NCI-H69 (cell line): ENCODE results near the gene EHD1.

Experiments used
- DNase-seq: peaks from one replicate; lab custom pipeline; 2025; lab: John Stamatoyannopoulos, UW

Gene EHD1

DNA sequence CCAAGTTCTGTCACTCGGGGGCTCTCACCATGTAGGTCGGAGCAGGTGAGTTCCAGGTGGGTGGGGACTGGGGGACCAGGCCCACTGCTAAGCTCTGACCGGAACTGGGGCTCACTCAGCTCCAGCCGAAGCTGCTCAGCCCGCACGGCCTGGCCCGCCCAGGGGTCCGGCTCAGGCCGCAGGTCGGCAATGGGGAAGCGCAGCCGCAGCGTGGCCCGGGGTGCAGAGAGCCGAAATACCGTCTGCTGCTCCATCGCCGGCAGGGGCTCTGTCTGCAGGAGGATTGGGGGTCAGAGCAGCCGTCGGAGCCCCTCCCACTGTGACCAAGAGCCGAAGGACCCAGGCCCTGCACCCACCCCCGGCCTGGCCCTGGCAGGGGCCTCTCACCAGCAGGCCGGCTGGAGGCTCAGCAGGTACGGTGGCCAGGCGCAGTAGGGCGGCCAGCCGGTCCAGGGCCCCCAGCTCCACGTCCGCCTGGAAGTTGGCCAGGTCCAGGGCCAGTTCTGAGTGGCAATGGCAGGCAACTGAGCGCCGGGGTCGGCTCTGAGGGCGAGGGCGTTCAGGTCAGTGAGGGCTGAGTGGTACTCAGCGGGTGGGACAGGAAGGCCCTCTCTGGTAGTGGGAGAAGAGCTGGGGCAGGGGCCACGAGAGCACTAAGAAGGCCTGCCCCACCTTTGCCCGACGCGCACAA is 31.4 kb upstream of the EHD1 start:
- no peak for DNase-seq

DNA sequence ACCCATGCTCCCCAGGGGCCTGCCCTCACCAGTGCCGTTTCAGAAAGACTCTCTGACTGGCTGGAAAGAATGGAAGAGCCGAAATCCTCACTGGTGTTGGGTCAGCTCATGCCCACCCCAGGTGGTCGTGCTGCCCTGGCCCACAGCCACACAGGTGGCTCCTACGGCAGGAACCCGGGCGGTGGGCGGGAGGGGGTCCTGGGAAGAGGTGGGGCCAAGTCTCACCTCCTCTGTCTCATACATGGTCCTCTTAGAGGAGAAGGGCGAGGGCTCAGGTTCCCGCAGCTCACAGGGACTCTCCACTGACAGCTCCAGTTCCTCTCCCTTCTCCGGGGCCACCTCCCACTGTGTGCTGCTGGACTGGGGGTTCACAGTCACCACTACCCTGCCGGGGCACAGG is 30.3 kb upstream of the EHD1 start:
- no peak for DNase-seq

DNA sequence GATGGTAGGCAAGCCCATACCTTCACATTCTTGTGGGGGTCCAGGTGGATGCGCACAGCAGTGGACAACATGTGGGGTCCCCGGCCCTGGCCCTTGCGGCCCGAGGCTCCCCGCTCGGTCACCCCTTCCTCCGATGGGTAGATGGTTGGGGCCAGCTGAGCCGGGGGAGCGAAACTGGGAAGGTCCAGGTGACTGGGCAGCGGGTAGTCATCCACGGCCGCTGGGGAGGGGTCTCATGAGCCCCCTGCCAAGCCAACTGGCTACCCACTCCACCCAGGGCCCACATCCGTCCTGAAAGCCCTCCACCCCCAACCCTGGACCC is 27.9 kb upstream of the EHD1 start:
- no peak for DNase-seq

DNA sequence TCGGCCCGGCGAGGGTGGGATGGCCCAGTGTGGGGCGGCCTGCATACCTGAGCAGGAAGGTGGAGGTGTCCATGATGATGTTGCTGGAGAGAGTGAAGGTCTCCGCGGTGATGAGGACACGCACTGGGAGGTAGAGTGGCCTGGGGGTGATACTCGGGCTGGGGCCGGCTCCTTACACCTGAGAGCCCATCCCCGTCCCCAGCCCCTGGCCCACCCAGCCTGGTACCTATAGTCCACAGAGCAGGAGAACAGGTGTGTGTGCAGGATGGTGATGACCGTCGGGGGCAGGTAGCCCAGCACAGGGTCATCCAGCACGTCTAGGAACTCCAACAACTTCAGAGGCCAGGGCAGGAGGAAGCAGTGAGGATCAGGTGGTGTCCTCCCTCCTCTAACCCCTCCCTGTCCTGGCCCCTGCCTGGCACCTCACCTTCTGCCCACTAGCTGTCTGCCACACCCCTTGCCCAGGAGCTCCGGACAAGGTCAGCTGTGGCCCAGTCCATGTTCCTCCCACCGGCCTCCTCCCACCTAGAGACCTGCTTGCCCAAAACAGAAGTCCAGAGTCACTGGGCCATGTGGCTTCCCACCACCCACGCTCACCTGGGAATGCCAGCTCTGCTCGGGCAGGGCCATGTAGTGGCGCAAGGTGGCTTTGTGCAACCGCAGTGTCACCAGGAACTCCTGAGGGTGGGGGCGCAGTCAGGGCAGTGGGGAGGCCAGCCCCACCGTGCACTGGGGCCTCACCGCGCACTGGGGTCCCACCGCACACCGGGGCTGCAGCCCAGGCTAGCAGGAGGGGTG is 27.3 kb upstream of the EHD1 start:
- DNase-seq, result no peak

DNA sequence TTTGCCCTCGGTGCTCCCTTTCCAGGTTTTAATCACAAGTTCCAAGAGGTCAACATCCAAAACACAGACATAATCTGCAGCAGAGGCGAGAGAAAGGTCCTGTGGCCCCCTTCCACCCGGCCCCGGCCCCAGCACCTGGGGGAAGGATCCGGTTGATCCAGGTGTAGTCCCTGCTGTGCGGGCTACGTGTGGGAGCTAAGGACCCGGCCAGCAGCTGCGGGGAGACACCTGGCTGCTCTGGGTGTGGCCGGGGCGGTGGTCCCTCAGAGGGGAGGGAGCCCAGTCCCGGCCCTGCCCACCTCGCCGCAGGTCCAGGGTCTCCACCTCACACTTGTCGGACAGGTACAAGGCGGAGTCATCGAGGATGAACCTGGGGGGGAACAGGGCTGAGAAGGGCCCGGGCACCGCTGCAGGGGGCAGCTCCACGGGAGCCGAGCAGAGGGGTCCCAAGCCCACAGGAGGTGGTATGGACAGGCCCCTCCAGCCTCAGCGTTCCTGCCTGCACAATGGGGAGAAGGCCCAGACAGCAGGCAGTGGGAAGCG is 24.9 kb upstream of the EHD1 start:
- no peak for DNase-seq

DNA sequence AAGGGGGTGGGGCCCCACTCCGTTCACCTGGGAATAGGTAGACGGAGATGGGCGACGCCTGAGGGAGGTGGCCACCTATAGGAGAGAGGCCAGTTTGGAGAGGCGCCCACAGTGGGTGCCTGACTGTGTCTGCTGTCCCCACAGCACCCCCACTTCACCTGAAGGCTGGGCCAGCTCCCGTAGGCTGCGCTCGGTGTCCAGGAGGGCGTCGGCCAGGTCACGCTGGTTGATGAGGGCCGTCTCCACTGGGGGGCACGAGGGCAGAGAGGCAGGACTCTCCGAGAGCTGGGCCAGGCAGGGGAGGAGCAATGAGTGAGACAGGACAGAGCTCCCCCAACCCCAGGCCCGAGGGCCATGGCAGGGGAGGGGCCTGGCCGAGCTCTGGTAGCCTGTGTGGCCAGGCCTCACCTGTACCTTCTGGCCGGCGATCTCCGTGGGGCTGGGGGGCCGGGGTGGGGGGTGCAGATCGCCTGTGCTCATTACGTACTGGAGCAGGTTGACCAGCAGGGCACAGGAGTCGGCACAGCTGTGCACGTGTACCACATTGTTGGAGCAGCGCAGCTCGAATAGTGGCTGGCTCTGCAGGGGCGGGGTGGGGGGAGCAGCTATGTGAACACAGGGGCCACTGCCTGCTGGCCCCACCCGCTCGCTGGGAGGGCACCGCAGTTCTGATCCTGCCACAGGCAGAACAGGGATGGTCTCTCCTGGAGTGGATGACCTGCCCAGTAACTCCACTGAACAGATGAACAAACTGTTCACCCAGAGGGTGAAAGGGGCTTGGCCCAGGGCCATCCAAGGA is 23.9 kb upstream of the EHD1 start:
- DNase-seq, result no peak

DNA sequence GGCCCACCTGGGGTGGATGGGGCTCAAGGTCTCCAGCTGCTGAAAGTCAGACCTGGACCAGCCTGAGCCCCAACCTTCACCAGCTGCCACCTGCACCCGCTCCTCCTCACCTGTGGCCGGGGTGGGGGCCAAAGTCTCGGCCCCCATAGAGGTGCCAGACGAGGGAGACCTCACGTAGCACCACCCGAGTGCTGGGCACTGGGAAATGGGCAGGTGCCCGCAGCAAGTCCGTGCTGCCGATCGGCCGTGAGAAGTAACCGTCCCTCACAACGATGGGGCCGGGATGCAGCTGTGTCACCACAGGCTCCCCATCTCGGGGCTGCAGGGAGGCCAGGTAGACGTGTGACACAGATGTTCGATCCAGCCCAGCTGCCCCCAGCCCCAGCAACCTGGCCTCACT is 22.4 kb upstream of the EHD1 start:
- no peak for DNase-seq

DNA sequence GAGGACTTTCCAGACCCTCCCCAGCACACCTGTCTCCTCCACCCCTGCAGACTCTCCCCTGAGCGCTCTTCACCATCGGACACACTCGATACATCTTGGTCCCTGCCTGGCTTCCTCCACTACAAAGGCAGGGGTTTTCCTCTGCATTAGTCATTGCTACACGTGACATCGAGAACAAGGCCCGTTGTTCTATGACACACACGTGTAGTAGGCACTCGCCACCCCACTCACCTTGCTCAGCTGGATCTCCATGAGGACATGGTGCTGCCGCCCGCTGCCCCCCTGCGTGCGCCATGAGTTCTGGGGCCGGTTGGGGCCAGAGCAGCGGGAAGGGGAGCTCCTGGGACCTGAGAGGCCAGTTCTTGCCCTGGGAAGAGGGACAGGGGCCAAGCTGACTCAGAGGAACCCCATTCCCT is 21.9 kb upstream of the EHD1 start:
- DNase-seq, result no peak

DNA sequence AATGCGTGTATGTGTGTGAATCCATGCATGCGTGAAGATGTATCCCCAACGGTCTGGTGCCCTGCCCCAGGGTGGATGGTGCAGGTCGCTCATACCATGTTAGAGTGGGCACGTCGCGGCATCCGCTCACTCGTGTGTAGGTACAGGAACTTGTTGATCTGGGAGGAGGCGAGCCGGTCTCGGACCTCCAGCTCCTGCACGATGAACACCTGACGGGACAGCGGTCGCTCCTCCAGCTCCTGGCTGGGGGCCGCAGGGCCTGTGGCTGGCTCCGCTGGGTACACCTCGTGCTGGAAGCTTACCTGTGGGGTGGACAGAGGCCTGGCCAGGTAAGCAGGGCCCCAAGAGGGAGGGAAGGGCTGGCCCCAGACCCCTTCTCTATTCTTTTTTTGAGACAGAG is 20.1 kb upstream of the EHD1 start:
- DNase-seq, result no peak

DNA sequence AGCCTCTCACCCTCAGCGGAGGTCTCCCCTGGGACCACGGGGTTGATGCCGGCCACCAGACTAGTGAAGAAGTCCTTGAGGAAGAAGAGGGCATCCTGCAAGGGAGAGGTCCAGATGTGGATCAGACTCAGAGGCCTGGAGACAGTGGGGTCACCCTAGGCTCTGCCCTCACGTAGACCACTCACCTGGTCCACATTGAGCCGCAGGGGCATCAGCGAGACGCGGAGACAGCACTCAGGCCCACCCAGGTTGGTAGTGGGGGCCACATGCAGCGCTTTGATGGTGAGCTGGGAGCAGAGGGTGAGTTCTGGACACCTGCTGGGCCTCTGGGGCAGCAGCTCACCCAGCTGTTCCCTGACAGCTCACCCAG is 19.6 kb upstream of the EHD1 start:
- DNase-seq, result no peak

DNA sequence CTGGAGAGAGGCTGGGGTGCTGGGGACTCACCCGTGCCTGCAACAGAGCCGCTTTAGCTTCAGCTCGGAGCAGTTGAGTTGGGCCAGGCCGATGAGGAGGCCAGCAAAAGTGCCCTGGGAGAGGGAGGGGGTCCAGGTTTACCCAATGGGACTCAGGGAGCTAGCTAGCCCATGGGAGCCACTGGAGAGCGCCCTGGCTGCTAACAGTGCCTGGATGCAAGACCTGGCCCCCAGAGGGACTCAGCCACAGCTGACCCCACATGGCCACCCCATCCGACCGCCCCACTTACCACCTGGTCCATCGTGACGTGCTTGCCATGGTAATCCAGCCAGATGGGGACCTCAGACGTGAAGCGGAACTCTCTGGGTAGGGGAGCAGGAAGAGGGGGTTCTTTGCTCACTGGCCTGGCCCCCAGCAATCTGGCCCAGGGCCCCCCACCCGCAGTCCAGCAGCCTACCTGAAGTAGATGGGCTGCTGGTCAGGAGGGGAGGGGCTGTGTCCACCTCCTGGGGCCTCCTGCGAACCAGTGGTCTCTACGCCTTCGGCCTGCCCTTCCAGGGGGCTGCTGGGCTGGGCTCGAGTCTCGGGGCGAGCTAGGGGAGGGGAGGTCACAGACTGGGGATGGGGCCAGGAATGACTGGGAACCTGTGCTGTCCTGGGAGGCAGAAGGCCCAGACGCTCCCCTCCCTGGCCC is 19.1 kb upstream of the EHD1 start:
- DNase-seq, result no peak

DNA sequence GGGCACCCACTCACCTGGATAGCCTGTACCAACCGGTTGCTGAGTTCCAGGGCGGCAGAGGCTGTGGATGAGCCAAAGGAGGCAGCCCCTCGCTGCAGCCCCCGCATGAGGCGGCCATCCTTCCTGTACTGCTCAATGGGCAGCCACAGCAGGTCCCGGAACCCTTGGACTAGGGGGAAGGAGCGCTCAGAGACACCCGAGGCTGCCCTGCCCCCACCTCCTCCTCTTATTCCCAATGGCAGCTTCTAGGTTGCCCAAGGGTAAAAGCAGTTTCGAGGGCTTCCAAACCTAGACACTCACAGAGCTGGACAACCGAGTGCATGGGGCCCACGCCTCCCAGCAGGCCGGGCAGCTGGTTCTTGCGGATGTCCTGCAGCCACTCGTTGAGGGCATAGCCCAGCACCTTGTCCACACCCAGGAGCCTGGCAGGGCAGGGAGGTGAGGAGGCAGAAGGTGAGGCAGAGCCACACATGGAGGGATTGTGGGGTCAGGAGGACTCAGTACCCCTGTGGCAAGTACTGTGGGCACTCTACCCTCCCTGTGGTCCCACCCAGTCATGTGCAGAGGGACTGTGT is 18.1 kb upstream of the EHD1 start:
- DNase-seq, result no peak

DNA sequence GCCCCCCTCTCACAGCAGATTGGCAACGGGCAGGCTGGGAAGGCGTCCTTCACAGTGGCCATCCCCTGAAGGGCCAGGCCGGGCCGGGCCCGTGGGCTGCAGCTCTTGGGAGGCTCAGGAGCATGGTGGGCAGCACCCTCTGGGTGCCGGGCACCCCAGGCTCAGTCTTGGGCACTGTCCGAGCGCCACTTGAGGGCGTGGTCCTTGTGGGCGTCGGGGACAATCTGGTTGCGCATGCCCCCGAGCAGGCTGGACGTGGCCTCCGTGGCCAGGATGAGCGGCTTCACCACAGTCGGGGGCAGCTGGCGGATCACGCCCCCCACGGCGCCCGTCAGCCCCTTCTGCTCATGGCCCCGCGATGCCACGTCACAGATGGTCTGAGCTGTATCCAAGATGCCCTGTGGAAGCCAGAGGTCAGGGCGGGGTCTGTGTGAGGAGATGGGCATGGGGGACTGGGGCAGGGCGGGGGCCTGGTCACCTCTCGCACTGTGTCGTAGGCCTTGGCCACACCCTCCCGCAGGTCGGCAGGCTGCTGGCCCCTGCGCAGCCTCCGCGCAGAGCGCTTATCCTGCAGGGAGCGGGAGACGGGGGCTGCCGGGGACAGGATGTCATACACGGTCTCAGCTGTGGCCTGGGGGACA is 16.5 kb upstream of the EHD1 start:
- no peak for DNase-seq

DNA sequence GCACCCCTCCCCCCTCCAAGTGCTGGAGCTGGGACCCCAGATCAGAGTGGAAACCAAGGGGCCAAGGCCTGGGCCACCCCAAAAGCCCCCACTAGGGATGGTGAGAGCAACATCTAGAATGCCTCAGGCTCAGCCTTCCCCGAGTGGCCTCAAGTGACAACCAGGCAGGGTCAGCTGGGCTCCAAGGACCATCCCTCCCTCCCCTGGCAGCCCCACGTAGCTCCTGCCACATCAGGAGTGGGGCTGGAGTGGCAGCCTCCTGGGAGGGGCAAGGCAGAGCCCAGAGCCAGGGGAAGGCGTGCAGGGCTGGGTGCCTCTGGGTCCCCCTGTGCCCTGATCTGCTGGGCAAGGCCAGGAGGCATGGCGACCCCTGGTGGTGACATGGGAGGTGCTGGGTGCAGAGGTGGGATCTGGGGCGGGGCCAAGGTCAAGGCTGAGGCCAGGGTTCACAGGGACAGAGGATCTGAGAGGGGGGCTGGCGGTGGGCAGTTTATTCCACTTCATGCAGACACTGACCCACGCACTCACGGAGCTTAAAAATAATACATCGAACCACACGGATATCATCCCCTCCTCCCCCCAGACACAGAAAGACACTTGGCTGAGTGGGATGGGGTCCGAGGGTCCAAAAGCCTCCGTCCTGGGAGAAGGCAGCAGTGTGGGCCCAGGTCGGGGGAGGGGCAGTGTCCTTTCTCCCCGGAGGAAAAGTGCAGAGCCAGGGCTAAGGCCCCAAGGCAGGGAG is 15.8 kb upstream of the EHD1 start:
- peak; percentile 67 for DNase-seq

DNA sequence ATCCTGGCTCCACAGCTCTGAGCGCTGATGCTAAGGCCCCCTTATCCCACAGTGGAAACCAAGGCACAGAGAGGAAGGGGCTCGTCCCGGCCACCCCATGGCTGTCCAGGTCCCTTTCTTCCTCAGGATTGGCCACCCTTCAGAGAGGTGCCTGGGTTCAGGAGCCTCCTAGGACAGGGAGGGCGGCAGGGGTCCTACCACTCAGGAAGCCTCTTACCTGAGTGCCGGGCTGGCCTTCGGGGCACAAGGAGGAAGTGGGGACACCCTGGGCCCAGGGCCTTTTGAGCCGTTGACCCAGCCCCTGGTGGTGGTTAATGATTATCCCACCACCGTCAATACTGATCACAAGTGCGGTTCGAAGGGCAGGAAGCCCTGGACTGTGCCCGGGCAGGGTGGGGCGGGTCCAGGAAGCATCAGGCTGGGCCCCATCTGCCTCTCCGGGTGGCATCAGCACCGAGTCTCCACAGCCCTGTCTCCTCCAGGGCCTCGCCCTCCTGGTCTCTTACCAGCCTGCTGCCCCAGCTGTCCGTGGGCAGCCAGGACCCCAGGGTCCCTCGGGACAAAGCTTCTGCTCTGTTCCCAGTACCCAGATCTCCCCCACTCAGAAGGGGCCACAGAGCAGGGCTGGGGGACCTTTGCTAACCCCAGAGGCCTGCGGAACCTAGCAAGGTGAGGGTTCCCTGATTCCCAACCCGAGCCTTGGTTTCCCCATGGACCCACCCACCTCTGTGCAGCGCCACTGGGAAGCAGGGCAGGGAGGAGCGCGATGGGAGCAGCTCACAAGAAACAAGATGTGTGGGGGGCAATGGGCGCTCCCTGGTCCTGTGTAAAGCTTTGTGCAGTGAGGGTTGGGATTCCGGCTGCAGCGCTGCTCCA is 15.0 kb upstream of the EHD1 start:
- no peak for DNase-seq

DNA sequence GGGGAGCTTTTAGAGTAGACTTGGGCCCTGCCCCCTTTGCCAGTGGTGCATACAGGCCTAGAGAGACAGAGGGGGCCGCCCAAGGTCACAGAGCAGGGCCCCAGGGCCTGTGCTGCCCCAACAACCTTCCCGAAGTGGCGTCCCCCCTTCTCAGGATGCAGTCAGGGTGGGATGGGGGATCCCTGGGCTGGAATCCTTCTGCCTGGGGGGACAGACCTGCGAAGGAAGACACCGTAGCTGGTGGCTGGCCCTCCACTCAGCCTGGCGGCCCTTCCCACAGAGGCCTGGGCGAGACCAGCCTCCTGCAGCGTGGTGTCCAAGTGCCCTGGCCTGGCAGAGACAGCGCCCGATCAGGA is 14.4 kb upstream of the EHD1 start:
- no peak for DNase-seq

DNA sequence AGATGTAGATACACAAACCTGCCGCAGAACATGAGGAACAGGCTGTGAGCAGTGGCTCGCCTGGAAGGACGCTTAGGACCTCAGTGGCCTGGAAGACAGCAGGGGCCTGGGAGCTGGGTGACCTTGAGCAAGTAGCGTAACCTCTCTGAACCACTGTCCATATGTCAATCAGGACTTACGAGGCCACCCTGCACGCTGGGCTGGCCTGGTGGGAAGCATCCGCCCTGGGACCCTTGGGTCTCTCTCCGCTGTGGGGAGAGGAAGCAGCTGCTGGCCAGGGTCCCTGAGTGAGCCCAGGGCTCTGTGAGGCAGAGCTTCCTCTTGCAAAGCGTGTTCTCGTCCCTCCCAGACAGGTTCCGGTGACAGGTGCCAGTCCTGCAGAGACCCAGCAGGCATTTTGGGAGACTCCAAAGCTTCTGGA is 14.0 kb upstream of the EHD1 start:
- DNase-seq, result no peak

DNA sequence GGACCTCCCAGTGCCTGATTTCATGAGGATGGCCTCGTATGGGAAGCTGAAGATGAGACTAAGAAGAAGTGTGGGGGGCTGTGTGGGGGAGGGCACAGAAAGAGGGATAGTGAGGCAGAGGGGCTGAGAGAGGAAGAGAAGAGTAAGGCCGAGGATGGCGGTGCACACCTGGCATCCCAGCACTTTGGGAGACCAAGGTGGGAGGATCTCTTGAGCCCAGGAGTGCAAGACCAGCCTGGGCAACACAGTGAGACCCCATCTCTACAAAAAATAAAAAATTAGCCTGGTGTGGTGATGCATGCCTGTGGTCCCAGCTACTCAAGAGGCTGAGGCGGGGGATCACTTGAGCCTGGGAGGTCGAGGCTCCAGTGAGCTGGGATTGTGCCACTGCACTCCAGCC is 13.5 kb upstream of the EHD1 start:
- DNase-seq, result no peak

DNA sequence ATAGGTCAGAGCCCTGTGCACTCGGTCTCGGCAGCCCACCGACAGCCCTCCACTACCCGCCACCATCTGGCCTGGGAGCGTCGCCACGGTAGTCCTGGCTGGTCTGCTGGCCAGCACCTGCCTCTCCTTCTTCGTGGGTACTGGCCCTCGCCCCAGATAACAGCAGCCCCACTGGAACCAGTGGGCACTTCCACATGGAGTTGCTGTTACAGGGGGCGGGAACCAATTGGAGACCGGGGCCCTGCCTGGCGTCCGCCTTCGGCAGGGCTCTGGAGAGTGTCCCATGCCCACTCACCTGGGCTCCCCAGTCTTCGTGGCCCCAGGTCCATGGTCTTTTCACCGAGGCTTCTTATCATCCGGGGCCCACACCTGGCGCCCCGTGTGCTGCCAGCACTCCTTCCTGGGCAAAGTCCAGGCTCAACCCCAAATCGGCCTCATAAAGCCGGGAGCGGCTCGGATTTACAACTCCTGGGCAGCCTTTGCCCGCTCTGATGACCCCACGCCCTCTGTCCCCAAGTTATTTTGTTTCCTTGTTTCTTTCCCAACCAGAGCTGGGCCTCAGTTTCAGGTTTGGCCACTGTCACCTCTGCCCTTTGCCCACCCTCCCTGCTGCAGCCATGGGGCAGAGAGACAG is 12.9 kb upstream of the EHD1 start:
- DNase-seq, result no peak
